AG04450 (cell line): ENCODE results near the gene LIG3. TPM values are rescaled to one million over a fixed set of nuclear protein-coding genes. Genes with fewer than 3 reads are reported as not detected.

Source experiments
- CTCF ChIA-PET: fragments of 300-600, 350-600 bp; formaldehyde crosslinking; extraction: SDS; loops from one replicate; lab custom pipeline; 2022; ENCODE audit warnings: antibody characterized with exemption, inconsistent platforms; lab: Charles Lee
- POLR2A ChIA-PET: fragments of 350-600 bp; formaldehyde crosslinking; extraction: SDS; loops from one replicate; lab custom pipeline; 2021; ENCODE audit warnings: antibody characterized with exemption, inconsistent platforms; lab: Yijun Ruan, JAX
- DNase-seq: peaks from one replicate; pipeline ENCODE4 v3.0.0-alpha.2; 2011; ENCODE audit warnings: low read depth, low spot score
- H3K27ac ChIP-seq: one replicate; pipeline ENCODE4 v1.5.1; 2012; ENCODE audit warnings: low read depth, low read length, control low read depth
- H3K27me3 ChIP-seq: one replicate; pipeline ENCODE4 v1.6.0; 2012; ENCODE audit warnings: low read length; ENCODE audit not compliant: control insufficient read depth, insufficient read depth
- H3K4me3 ChIP-seq: 2 replicates; pipeline ENCODE4 v1.5.1; 2011; ENCODE audit warnings: mild to moderate bottlenecking, low read depth, low read length, control low read depth
- H3K9me3 ChIP-seq: 2 replicates; pipeline ENCODE4 v1.5.1; 2012; ENCODE audit warnings: low read length; ENCODE audit not compliant: control insufficient read depth, insufficient read depth
- CTCF ChIP-seq: IDR thresholded peaks from 2 replicates; pipeline ENCODE4 v1.5.1; 2011; ENCODE audit warnings: low read depth, low read length, control low read depth, inconsistent platforms
- polyA plus RNA-seq: library from polyadenylated mRNA; depleted of rRNA; stranded (reverse); fragments of >200 nt; gene quantifications from 2 replicates; pipeline ENCODE4 v1.2.3, GENCODE V29; 2011

The LIG3 gene
- polyA plus RNA-seq, 1 experiment = 34.2 TPM

- Histone ChIP-seq H3K27me3 (no peaks in the 10 kb centered on the region), H3K27ac (peak overlapping the region; percentile 99), H3K9me3 (no peaks in the 10 kb centered on the region), H3K4me3 (peak overlapping the region; percentile 72)
- DNase-seq = peak; percentile 50
- ChIA-PET POLR2A (interaction anchor here (0.6 to 2.1 kb wide), 13 partner anchors 10 to 609 kb away, joined by 3 to 11 read pairs (median 5); partner anchors contain the start of genes CCT6B, RFFL and ZNF830), CTCF (interaction anchor here (0.6 to 2.6 kb wide), 9 partner anchors 13 to 139 kb away, joined by 3 to 9 read pairs (median 4); partner anchors contain the start of gene RAD51D)
- peak; percentile 46 for TF ChIP-seq CTCF
These were observed 597 bp downstream of the LIG3 start for GRCh38 chr17:34980681-34981537.

GRCh38 chr17:34981538-34982241 lies 1.4 kb downstream of the LIG3 start:
- DNase-seq = no peak
- Histone ChIP-seq H3K27ac (peak overlapping the region; percentile 99), H3K4me3 (peak overlapping the region; percentile 72), H3K27me3 (no peaks in the 10 kb centered on the region), H3K9me3 (no peaks in the 10 kb centered on the region)
- ChIA-PET CTCF (interaction anchor here (0.7 to 2.6 kb wide), 11 partner anchors 12 to 160 kb away, joined by 3 to 9 read pairs (median 4); partner anchors contain the start of gene RAD51D), POLR2A (interaction anchor here (0.6 to 2.1 kb wide), 10 partner anchors 9 to 163 kb away, joined by 3 to 11 read pairs (median 5); partner anchors contain the start of genes CCT6B, RFFL and ZNF830)
- TF ChIP-seq CTCF = no peak

GRCh38 chr17:34987232-34987631 lies 6.9 kb downstream of the LIG3 start:
- no peaks in the 10 kb centered on the region for H3K27me3 ChIP-seq
- ChIA-PET CTCF (no interaction called here), POLR2A (no interaction called here)
- no peak for TF ChIP-seq CTCF
- no peaks in the 10 kb centered on the region for H3K9me3 ChIP-seq
- H3K4me3 ChIP-seq = no peak overlapping the region
- no peak for DNase-seq
- H3K27ac ChIP-seq = no peak overlapping the region

GRCh38 chr17:34988644-34989043 lies 8.3 kb downstream of the LIG3 start:
- ChIA-PET POLR2A (no interaction called here), CTCF (interaction anchor here (0.5 kb wide), 1 partner anchor 773 kb away, joined by 3 read pairs; no protein-coding TSS in a partner anchor)
- no peak for TF ChIP-seq CTCF
- H3K9me3 ChIP-seq = no peaks in the 10 kb centered on the region
- no peak overlapping the region for H3K4me3 ChIP-seq
- H3K27ac ChIP-seq = no peak overlapping the region
- H3K27me3 ChIP-seq = no peaks in the 10 kb centered on the region
- no peak for DNase-seq
